B cell (primary cell): ENCODE results near the gene WTAP. TPM values are rescaled to one million over a fixed set of nuclear protein-coding genes. Genes with fewer than 3 reads are reported as not detected.

Experiments
- ATAC-seq: fragments of 200-7000 bp; cut with Tn5 transposase; one replicate; pipeline ENCODE4 v1.10.0; 2021; ENCODE audit warnings: low read depth, mild to moderate bottlenecking, moderate number of reproducible peaks, moderate library complexity
- CTCF ChIA-PET: fragments of 350-600 bp; sonication (Branson Sonifier 250); formaldehyde crosslinking; loops from one replicate; lab custom pipeline; 2021; ENCODE audit warnings: antibody characterized with exemption, inconsistent platforms; lab: Charles Lee
- POLR2A ChIA-PET: fragments of 350-600 bp; sonication (Branson Sonifier 250); formaldehyde crosslinking; loops from one replicate; lab custom pipeline; 2021; ENCODE audit warnings: antibody characterized with exemption; lab: Charles Lee
- DNase-seq: peaks from one replicate; pipeline ENCODE4 v3.0.0; 2013
- H2AFZ ChIP-seq: 2 replicates; pipeline ENCODE4 v1.6.1; 2012; ENCODE audit warnings: mild to moderate bottlenecking, low read depth, low read length; ENCODE audit not compliant: insufficient read depth, poor library complexity, severe bottlenecking
- H3K27ac ChIP-seq, 2 donors: 1 replicate in 1 of 2; 2 replicates in 1 of 2; pipeline ENCODE4 v1.5.1; 2012 to 2013; ENCODE audit warnings: low read length in 2 of 2, mild to moderate bottlenecking in 2 of 2, moderate library complexity in 1 of 2
- H3K27me3 ChIP-seq, 4 experiments: fragments of 200-600 bp in 1 of 4; sonication (generic) in 1 of 4; replicated peaks in 1 of 4; 1 replicate in 2 of 4; 2 replicates in 2 of 4; pipeline versions ENCODE4 v1.6.1 to v1.7.0; 2013 to 2016; ENCODE audit warnings: low read length in 3 of 4, mild to moderate bottlenecking in 2 of 4, mixed read lengths in 1 of 4, moderate library complexity in 1 of 4; ENCODE audit not compliant: insufficient read depth in 4 of 4, control insufficient read depth in 3 of 4; ENCODE audit errors: control extremely low read depth in 1 of 4
- H3K36me3 ChIP-seq, 2 experiments: replicated peaks in 1 of 2; 1 replicate in 1 of 2; 2 replicates in 1 of 2; pipeline versions ENCODE4 v1.6.1 to v1.7.1; 2013; ENCODE audit warnings: low read length in 1 of 2; ENCODE audit not compliant: insufficient read depth in 2 of 2, control insufficient read depth in 1 of 2; ENCODE audit errors: control extremely low read depth in 1 of 2, extremely low read depth in 1 of 2
- H3K4me1 ChIP-seq, 2 donors: fragments of 200-600 bp in 1 of 2; sonication (generic) in 1 of 2; 1 replicate in 1 of 2; 2 replicates in 1 of 2; pipeline versions ENCODE4 v1.5.1 to v1.6.1; 2013 to 2017; ENCODE audit warnings: low read length in 2 of 2; ENCODE audit not compliant: control insufficient read depth in 2 of 2, insufficient read depth in 2 of 2
- H3K4me2 ChIP-seq: replicated peaks from 2 replicates; pipeline ENCODE3; 2012; ENCODE audit warnings: mild to moderate bottlenecking, low read depth, low read length; ENCODE audit not compliant: poor library complexity, severe bottlenecking
- H3K4me3 ChIP-seq, 5 experiments: fragments of 200-600 bp in 1 of 5; sonication (generic) in 1 of 5; 1 replicate in 3 of 5; 2 replicates in 2 of 5; pipeline versions ENCODE4 v1.5.1 to v1.7.0; 2011 to 2016; ENCODE audit warnings: low read length in 4 of 5, mild to moderate bottlenecking in 4 of 5, low read depth in 2 of 5, control low read depth in 1 of 5, moderate library complexity in 1 of 5; ENCODE audit not compliant: insufficient read depth in 1 of 5; ENCODE audit errors: control extremely low read depth in 1 of 5, extremely low read depth in 1 of 5
- H3K79me2 ChIP-seq: fragments of 200-600 bp; sonication (generic); one replicate; pipeline ENCODE4 v1.6.0; 2016; ENCODE audit warnings: low read length; ENCODE audit not compliant: control insufficient read depth, insufficient read depth
- H3K9ac ChIP-seq: fragments of 200-600 bp; sonication (generic); 2 replicates; pipeline ENCODE4 v1.6.1; 2017; ENCODE audit warnings: mild to moderate bottlenecking, low read length, moderate library complexity
- H3K9me3 ChIP-seq, 3 donors: one replicate each; pipeline versions ENCODE4 v1.6.1 to v1.7.1; 2013; ENCODE audit warnings: low read length in 2 of 3; ENCODE audit not compliant: control insufficient read depth in 2 of 3, insufficient read depth in 1 of 3; ENCODE audit errors: control extremely low read depth in 1 of 3
- H4K20me1 ChIP-seq: 2 replicates; pipeline ENCODE4 v1.6.0; 2012; ENCODE audit warnings: mild to moderate bottlenecking, low read length; ENCODE audit not compliant: insufficient read depth, control insufficient read depth, poor library complexity, severe bottlenecking
- H3K27ac Mint-ChIP-seq: one replicate; pipeline ENCODE4 v1.8.0; 2021; ENCODE audit warnings: mixed read lengths
- H3K27me3 Mint-ChIP-seq: one replicate; pipeline ENCODE4 v1.8.0; 2021; ENCODE audit warnings: mixed read lengths
- H3K4me1 Mint-ChIP-seq: one replicate; pipeline ENCODE4 v1.8.0; 2021; ENCODE audit warnings: mixed read lengths
- H3K4me3 Mint-ChIP-seq: one replicate; pipeline ENCODE4 v1.8.0; 2021; ENCODE audit warnings: mixed read lengths
- H3K9me3 Mint-ChIP-seq: one replicate; pipeline ENCODE4 v1.8.0; 2022; ENCODE audit warnings: mixed read lengths; ENCODE audit not compliant: insufficient read depth
- EZH2 ChIP-seq: IDR thresholded peaks from 2 replicates; pipeline ENCODE4 v1.6.1; 2012; ENCODE audit warnings: borderline replicate concordance, low read depth, mild to moderate bottlenecking, moderate library complexity, low read length; ENCODE audit not compliant: insufficient read depth, poor library complexity, severe bottlenecking
- WGBS: methylation state at CpG from one replicate; pipeline ENCODE4 v1.1.5; 2013; ENCODE audit warnings: missing lambda C conversion rate; ENCODE audit not compliant: insufficient coverage; 5-methylcytosine and 5-hydroxymethylcytosine counted together
- intact Hi-C: fragments of 100-400 bp; cut with micrococcal nuclease; formaldehyde crosslinking; loops from one replicate; pipeline ENCODE4 v1.10.0; 2022
- polyA plus RNA-seq: library from polyadenylated mRNA; depleted of rRNA; stranded (reverse); fragments of >200 nt; gene quantifications from 2 replicates; pipeline ENCODE4 v1.2.3, GENCODE V29; 2012
- total RNA-seq, 2 donors: library from RNA; stranded (reverse); fragments of 120-200 nt in 1 of 2; gene quantifications; 1 replicate in 1 of 2; 2 replicates in 1 of 2; pipeline versions ENCODE4 v1.2.3 to v1.2.4, GENCODE V29; 2013 to 2022
- TF ChIP-seq, protein P1 (sequence below): fragments of 200-600 bp; IDR thresholded peaks from one replicate; pipeline ENCODE4 v1.8.0; 2022; ENCODE audit warnings: antibody characterized with exemption, mild to moderate bottlenecking

WTAP gene
- total and polyA plus RNA-seq, 2 donors (not counting 1 experiment from before 2014, with no cell fraction given): 34.2 to 165 TPM

DNA sequence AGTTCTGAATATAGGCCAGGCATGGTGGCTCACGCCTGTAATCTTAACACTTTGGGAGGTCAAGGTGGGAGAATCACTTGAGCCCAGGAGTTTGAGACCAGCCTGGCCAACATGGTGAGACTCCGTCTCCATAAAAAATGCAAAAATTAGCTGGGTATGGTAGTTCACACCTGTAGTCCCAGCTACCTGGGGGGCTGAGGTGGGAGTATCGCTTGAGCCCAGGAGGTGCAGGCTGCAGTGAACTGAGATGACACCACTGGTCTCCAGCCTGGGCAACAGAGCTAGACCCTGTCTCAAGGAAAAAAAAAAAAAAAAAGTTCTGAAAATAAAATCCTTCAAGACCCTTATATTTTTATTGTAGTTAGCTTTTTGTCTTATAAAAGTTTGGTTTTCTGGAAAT is 11.7 kb upstream of the WTAP start:
- H3K4me3 ChIP-seq: no peak overlapping the region
- 100% methylated on average over 1 of the region's 3 CpGs for WGBS
- H3K27ac Mint-ChIP-seq: no peak overlapping the region
- CTCF ChIA-PET: interaction anchor here (0.6 kb wide), 1 partner anchor 118 kb away, joined by 3 read pairs; no protein-coding TSS in a partner anchor
- TF ChIP-seq, protein P1, sequence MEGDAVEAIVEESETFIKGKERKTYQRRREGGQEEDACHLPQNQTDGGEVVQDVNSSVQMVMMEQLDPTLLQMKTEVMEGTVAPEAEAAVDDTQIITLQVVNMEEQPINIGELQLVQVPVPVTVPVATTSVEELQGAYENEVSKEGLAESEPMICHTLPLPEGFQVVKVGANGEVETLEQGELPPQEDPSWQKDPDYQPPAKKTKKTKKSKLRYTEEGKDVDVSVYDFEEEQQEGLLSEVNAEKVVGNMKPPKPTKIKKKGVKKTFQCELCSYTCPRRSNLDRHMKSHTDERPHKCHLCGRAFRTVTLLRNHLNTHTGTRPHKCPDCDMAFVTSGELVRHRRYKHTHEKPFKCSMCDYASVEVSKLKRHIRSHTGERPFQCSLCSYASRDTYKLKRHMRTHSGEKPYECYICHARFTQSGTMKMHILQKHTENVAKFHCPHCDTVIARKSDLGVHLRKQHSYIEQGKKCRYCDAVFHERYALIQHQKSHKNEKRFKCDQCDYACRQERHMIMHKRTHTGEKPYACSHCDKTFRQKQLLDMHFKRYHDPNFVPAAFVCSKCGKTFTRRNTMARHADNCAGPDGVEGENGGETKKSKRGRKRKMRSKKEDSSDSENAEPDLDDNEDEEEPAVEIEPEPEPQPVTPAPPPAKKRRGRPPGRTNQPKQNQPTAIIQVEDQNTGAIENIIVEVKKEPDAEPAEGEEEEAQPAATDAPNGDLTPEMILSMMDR: no peak
- no peak for TF ChIP-seq EZH2
- no peaks in the 10 kb centered on the region for H3K9me3 ChIP-seq
- H3K9me3 Mint-ChIP-seq: no peaks in the 10 kb centered on the region
- DNase-seq (no peak), ATAC-seq (no peak)
- peaks cover 55% of the 10 kb centered on the region for H3K79me2 ChIP-seq
- H3K4me3 Mint-ChIP-seq: no peak overlapping the region
- intact Hi-C loops: no loop called here
- H2AFZ ChIP-seq: no peak overlapping the region
- H3K27me3 Mint-ChIP-seq: no peaks in the 10 kb centered on the region
- H3K27me3 ChIP-seq: no peaks in the 10 kb centered on the region
- H3K9ac ChIP-seq: no peak overlapping the region
- no peak overlapping the region for H3K27ac ChIP-seq
- H3K36me3 ChIP-seq: peaks cover 0 to 2% of the 10 kb centered on the region in 2 experiments
- H4K20me1 ChIP-seq: no peaks in the 10 kb centered on the region
- H3K4me1 Mint-ChIP-seq: no peaks in the 10 kb centered on the region
- H3K4me2 ChIP-seq: no peak overlapping the region
- no peaks in the 10 kb centered on the region for H3K4me1 ChIP-seq
- POLR2A ChIA-PET: no interaction called here

DNA sequence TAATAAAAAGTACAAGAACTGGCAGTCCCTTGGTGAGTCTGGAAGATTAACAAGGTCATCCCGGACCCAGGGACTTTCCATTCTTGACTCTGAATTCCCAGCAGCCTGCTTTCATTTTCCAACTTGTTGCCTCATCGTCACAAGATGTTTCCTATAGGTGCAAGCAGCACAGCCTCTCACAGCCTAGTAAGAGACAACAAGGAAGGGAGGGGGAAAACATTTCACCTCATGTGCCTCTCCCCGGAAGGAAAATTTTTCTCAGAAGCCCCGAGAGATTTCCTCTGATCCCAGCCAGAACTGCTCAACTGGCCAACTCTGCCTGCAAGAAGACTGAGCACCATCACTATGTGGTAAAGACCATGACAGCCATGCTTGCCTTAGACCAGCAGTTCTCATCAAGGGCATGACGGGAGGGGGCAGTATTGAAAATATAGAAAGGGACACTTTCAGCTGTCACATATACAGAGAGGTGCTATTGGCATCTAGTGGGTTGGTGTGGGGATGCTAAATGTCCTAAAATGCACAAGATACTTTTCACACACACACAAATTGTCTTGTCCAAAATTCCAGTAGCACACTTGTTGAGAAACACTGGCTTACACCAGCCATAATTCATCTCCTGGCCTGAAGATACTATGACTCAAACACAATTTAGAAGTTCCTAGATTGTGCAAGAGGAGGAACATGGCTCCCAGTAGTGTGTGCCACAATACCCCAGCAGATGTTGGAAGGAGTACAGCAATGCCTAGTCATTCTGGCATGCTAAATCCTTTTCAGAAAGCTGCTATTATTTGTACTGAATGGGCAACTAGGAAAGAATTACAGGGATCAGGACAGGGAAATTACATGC is 10.8 kb upstream of the WTAP start:
- no peak overlapping the region for H3K27ac ChIP-seq
- no peaks in the 10 kb centered on the region for H4K20me1 ChIP-seq
- no peak for TF ChIP-seq EZH2
- TF ChIP-seq, protein P1: no peak
- H3K4me1 Mint-ChIP-seq: no peaks in the 10 kb centered on the region
- intact Hi-C loops: no loop called here
- ChIA-PET CTCF (interaction anchor here (0.6 to 1.1 kb wide), 2 partner anchors 25 to 119 kb away, joined by 3 read pairs; no protein-coding TSS in a partner anchor), POLR2A (interaction anchor here (2.2 kb wide), 1 partner anchor 23 kb away, joined by 5 read pairs; the partner anchor contains the start of gene SOD2)
- no peaks in the 10 kb centered on the region for H3K27me3 ChIP-seq
- peaks cover 0 to 2% of the 10 kb centered on the region in 2 experiments for H3K36me3 ChIP-seq
- no peaks in the 10 kb centered on the region for H3K27me3 Mint-ChIP-seq
- H2AFZ ChIP-seq: no peak overlapping the region
- no peaks in the 10 kb centered on the region for H3K9me3 Mint-ChIP-seq
- H3K4me3 Mint-ChIP-seq: no peak overlapping the region
- H3K9ac ChIP-seq: no peak overlapping the region
- DNase-seq (no peak), ATAC-seq (no peak)
- H3K4me1 ChIP-seq: no peaks in the 10 kb centered on the region
- no peak overlapping the region for H3K27ac Mint-ChIP-seq
- no peak overlapping the region for H3K4me3 ChIP-seq
- no peaks in the 10 kb centered on the region for H3K9me3 ChIP-seq
- H3K79me2 ChIP-seq: peaks cover 58% of the 10 kb centered on the region
- WGBS: 100% methylated on average over 3 of the region's 5 CpGs
- no peak overlapping the region for H3K4me2 ChIP-seq
